T-helper 2 cell (primary cell): ENCODE results near the gene ACER3.
"Not testable (repeated sequence)": the region's sequence is repeated elsewhere in the genome, so short reads cannot be mapped to it uniquely, and the experiment has no call there.

ENCODE experiments used
- DNase-seq, 5 experiments: peaks; one replicate each; pipeline versions ENCODE4 v3.0.0 to v3.0.0-alpha.2; 2012 to 2022

Gene ACER3

DNA sequence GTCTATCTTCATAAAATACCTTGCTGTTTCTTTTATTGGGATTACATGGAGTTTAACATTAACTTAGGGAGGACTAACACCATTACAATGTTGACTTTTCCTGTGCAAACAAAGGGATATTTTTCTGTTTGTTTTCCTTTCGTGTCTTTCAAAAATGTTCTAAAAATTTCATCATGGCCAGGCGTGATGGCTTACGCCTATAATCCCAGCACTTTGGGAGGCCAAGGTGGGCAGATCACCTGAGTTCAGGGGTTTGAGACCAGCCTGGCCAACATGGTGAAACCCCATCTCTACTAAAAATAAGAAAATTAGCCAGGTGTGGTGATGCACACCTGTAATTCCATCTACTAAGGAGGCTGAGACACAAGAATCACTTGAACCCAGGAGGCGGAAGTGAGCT lies 200.5 kb downstream of the ACER3 start:
- not testable (repeated sequence) for DNase-seq

DNA sequence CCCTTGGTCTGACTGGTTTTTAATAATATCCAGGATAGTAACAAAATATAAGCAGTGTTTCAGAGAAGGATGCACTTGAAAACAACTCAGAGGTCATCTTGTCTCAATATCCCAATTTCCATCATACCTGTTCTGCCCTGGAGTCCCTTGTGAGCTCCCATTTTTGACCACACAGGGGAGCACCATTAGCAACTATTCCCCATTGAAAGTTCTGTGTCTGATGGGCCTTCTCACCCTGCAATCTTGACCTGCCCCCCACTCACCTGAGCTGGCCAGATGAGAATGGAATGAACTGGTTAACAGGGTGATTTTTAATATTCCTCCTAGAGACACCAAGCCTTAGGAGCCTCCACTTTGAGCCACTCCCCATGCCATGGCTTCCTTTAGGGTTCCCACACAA lies 202.2 kb downstream of the ACER3 start:
- DNase-seq: no peak

DNA sequence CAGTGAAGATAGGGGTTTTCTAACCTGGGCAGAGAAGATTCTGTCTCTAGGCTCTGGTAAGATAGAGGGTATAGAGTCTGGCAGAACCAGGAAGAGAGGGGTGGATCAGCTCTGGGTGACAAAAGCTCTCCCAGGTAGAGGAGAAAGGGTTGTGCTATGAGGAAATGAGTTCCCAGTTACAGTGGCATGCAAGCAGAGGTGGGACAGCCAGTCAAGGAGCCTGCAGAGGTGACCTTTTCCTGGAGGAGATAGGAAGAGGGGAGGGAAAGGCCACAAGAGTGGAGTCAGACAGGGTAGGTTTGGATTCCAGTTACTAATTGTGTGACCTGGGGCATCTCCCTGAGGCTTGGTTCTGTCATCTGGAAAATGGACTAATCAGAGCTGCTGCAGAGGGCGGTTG lies 202.7 kb downstream of the ACER3 start:
- no peak for DNase-seq

DNA sequence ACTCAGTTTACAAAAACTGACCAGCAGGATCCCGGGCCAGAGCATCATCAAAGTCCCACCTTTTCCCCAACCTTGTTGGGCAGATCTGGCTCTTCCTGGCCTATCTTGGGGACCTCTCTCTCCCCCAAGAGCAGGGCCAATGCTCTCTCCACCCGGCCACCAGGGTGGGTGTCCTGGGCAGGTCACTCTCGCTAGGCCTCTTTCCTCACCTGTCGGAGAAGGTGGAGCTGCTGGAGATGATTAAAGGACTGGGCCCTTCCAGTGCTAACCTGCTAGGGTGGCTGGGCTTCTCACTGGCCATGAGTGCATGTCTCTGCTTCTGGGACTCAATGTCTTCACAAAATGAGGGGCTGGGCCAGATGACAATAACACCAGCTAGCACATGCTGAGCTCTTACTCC lies 203.1 kb downstream of the ACER3 start:
- no peak for DNase-seq

DNA sequence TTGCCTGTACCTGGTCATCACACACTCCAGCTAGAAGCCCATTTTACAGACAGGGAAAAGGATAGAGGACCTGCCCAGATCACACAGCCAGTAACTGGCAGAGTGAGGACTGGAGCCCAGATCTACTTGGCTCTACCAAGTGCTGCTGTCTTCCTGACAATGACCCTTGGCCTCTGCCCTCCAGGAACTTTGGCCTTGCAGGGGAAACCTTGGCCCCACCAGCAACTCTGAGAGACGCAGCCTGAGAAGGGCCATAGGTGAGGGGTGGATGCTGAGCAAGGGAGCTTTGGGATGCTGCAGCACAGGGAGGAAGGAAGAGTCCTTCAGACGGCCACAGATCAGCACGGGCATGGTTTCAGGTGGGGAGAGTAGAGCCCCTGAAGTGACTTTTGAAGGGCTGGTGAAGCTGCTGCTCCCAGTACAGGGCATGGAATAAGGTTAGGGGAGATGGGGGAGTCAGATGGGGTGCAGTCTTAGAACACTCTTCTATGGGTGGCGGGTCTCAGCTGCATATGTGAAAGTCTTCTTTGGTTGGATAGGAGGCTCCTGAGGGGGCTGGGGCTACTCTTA lies 204.0 kb downstream of the ACER3 start:
- no peak for DNase-seq

DNA sequence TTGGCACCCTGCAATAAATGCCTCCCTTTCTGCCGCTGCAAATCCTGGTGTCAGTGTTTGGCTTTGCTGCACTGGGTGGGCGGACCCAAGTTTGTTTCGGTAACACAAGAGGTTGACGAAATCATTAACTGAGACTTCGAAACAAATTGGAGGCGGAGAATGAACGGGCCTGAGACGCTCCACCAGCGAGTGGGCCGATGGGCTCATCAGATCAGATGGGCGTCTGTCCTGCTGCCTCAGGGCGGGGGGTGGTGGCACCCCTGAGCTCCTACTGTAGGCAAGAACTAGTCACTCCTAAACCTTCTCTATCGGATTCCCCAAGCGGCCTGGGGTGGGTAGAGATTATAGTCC lies 205.1 kb downstream of the ACER3 start:
- no peak for DNase-seq

DNA sequence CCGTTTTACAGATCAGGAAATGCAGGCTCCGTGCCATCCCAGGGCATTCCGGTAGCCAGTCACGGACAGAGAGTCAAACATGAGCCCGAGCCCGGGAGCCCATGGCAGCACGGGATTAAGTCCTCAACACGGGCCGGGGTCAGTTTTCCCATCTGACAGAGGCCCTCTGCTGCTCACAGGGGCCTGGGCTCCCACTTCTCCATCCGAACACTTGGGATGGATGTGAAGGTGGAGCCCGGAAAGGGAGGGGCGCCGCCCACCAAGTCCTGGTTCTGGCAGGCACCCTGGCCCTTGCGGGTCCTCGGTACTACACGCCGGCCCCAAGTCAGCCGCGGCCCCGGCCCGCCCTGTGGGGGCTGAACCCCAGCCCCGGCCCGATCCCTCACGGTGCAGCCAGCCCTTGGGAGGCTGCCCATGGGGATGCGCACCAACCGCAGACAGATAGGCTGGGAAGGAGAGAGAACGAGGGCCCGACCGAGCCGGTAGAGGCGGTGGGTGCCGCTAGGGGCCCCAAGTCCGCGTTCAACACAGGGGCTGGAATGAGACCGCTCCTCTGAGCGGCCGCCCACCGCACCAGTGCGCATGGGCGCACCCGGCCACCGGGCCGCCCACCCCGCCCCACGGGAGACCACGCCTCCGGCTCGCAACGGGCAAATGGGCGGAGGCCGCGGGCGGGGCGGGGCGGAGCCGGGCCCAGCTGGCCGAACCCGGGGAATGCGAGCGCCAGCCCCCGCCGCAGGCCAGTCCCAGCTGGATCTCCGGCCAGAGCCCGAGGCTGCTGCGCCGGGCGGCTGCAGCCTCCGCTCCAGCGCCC lies 205.7 kb downstream of the ACER3 start, which contains the start of gene CAPN5:
CAPN5 (plus strand) TSS at position 743 of the 814 bp plus-strand sequence. CDS start 17,916 bp downstream, outside the sequence.
- DNase-seq: peak; percentile 74 to 85 (median 80)

DNA sequence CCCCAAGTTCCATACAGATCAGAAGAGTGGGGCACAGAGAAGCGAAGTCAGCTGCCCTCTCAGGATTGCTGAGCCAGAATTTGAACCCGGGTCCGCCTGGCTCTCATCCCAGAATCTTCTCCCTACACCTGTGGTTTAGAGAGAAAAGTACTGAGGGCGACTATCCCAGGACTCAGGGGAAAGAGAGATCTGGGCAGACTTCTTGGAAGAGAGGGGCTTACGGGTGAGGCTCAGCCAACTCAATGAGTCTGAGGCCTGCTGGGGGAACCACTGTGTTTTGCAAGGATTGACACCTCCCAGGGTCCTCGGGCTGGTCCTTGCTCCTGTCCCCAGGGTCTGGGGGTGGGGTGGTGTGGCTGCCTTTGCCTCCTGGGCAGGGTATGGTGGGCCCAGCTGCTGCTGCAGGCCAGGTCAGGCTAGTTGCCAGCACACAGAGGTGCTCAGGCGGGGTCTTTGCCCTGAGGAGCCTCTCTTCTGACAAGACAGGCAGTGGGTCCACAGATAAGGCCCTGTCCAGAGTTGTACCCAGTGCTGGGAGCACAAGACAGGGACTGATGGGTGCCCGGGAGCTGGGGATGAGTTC lies 207.2 kb downstream of the ACER3 start:
- DNase-seq: no peak

DNA sequence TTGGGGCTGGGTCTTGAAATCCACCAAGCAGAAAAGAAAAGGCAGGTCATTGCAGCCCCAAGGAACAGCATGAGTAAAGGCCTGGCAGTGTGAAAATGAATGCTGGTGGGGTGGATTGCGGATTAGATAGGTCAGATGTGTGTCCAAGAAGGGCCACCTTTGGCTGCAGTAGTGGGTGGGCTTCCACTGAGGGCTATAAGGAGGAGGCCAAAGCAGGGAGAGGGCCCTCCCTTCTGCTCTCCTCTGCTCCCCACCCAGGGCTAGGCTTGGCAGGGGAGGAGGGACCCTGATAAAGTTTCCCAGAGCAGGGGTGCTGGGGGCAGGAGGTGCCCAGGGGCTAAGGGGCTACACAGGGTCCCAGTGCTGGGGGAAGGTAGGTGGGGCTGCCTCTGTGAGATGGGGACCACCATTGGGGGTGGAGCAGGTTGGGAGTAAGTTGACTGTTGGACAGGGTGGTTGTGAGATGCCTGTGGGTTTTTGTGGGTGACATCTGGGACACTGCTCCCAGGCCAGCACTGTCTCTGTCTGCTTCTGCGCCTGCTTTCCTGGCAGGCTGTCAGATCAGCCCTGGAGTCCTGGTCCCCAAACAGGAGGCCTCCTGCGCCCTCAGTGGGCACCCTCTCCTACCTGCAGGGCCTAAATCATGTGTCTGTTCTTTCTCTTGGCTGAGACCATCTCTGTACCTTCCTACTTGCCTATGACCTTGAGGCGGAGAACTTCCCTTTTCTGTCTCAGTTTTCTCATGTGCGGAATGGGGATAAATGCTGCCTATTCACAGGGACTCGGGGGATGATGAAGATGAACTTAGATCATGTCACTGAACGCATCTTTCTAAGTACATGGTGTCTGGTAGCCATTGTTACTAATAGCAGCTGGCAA lies 208.0 kb downstream of the ACER3 start:
- DNase-seq: no peak

DNA sequence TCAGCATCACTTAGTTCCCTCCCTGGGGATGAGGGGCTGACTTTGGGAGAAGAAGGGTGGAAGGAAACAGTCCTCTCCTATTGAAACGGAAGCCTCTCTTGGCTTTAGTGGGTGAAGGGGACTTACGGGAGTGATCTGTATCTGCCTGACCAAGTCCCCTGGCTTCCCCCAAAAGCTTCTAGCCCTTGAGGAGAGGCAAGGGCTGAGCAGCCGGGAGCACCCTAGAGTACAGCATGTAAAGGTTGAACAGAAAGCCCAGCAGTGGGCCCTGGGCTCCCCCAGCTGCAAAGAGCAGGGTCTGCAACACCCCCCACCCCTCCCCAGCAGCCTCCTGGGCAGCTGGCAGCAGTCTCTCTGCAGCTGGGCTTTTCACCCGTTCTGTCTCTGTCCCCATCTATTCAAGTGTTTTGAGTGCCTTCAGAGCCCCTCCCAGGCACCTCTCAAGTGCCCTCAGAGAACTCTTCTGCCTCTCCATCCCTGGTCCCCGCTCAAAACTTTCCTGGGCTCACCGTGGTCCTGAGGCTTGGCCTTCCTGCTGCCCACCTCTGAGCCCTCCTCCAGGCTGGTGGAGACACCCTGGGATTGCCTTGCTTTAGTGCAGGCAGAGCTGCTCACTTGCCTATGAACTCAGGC lies 208.7 kb downstream of the ACER3 start:
- no peak for DNase-seq

DNA sequence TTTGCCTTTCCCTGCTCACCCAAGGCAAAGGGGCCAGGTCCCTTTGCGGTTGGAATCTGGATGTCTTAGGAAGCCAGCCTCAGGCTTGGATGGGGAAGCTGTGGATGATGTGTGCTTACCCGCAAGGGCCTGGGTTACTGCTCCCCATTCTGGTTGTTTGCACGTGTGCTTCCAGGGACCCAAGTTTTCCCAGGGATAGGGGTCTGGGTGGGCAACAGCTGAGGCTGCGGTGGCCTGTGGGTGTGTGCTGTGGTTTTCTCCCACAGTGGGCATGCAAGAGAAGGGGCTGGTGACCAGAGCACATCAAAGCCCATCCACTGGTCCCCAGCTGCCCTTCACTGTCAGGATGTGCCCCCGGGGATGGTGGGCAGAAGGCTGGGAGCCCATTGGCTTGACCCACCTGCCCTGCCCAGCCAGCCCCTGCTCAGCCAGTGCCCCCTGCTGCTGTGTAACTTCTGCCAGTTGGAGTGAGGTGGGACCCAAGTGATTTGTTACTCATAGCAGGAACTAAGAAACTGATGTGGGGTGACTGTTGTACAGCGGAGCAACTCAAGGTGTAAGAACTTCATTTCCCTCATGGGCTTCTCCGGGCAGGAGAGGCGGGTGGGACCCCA lies 209.4 kb downstream of the ACER3 start:
- no peak for DNase-seq

DNA sequence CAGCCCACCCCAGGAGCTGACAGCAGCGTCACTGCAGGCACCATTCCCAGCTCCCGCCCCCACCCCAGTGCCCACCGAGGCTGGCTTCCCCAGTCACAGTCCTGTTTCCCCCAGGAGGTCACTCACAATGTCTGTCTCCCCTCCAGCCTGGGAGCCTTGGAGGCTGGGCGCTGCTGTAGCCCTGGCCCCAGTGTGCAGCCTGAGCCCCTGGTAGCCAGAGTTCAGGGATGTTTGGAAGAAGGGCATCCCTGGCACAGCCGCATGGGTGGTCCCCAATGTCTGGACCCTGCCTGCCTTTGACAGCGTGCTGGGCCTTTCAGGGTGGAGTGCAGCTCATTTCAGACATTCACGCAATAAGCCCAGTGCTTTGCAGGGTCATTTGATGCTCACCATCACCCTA lies 210.4 kb downstream of the ACER3 start:
- DNase-seq: no peak

DNA sequence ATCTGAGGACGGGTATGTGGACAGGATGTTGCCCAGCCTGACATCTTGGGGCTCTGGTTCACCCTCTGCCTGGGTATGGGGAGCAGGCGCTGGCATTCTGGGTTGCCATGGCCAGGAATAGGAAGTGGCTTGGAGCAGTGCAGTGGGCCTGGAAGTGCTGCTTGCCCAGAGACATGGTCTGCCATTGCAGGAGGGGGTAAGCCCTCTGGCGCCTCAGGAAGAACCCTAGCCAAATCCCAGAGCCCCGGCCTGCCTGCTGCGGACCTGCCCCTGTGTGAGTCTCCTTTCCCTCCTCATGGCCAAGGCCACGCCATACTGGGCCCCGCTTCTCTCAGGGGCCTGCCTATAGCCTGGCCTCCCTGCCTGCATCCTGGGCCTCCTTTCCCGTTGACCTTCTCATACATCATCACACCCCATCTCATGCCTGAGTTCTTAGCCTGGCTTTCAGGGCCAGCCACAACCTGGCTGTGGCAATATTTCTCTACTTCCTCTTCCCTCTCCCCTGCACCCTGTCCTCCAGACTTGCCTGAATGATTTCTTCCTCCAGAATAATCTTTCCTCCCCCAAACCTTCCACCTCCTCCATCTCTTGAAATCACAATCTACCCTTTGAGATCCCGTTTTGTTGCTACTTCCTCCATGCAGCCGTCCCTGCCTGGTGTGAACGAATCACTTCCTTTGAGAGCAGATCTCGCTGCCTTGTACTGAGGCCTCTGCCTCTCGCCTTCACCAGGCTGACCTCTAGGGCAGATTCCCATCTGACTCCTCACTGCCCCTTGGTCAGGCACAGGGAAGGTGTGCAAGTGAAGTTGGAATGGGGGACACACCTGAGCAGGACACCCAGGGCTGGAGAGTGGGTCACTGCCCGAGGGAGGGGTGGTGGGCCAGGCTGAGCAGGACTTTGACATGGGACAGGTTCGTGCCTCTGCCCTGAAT lies 211.2 kb downstream of the ACER3 start:
- no peak for DNase-seq

DNA sequence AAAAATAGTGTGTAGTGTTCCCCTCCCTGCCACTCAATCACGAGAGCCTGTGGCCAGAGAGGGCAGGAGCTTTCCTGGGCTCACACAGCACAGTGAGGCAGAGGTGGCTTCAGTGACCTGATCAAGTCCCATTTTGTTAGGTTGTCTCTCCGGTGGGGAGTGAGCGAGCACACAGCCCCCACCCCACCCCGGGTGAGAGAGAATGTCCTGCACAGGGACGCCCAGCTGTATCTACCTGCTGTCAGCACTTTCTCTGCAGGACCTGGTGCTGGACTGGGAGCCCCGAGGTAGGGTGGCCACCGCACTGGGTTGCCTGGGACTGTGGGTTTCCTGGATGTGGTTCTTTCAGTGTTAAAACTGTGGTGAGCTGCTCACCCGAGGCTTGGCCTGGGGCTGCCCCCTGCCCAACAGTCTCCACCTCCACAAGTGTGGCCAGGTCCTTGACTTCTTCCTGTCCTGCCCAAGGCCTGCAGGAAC lies 212.2 kb downstream of the ACER3 start:
- peak in 1 of 5 experiments; percentile 17 for DNase-seq

DNA sequence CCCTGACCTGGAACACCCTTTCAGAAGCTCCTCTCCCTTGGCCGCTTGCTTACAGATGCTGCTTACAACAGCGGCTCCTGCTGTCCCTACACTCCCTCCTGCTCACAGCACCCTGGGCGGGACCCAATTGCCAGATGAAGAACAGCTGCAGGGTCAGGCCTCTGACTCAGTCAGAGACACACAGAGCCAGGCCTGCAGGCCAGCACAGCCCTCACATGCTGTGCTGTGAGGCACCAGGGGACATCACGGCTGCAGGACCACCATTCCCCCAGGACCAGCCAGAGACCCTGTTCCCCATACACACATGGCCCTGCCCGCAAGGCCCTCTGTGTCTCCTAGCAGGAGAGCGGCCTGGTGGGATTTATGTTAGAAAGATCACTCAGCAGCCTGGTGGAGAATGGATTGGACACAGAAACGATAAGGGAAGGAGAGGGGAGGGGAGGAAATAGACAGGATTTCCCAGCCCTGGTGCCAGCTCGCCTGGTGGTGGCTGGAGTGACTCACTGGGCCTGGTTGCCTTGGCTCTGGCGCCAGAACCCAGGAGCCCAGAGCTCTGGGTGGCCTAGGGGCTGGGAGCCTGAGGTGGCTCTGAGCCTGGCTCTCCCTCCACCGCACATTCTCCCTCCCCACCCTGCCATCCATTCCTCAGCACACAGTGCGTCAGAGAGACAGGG lies 212.7 kb downstream of the ACER3 start:
- no peak for DNase-seq

DNA sequence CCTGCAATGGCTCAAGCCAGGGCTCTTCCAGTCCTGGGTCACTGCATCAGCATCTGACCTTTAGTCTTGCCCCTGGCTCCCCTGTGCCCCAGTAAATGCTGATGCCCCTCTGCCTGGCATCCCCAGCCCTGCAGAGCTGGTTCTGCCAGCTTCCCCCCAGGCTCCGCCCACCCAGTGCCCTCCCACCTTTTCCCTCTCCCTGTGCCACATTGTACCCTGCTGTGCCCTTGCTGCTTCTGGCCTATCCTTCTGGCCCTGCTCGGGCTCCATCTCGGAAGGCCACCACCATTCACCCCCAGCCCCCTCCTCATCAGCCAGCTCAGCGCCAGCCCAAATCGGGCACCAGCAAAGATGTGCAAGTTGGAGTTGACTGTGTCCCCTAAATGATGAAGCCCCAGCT lies 213.5 kb downstream of the ACER3 start:
- no peak for DNase-seq

DNA sequence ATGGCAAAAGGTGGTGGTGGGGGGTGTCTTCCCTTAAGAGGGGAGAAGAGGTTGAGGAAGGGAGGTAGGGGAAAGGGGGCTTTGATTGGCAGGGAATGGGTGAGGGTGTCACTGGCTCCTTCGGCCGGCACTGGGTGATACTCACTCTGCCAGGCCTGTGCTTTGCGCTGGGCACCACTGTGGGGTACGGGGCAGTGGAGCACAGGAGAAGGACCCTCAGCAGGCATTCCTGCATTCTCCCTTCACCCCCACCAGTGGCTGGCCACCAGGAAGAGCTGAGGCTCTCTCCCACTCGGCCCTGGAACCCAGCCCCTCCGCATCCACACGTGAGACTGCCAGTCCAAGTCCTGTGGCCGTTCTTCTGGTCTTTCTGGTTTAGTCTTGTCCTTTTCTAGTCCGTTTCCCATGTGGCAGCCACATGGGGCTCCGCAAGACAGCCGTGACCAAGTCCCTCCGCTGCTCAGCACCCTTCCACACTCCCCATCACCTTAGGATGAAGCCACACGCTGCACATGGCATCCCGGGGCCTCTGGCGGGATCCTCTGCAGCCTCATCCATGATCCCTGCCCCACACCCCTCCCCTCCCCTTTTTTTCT lies 214.0 kb downstream of the ACER3 start:
- DNase-seq: no peak

DNA sequence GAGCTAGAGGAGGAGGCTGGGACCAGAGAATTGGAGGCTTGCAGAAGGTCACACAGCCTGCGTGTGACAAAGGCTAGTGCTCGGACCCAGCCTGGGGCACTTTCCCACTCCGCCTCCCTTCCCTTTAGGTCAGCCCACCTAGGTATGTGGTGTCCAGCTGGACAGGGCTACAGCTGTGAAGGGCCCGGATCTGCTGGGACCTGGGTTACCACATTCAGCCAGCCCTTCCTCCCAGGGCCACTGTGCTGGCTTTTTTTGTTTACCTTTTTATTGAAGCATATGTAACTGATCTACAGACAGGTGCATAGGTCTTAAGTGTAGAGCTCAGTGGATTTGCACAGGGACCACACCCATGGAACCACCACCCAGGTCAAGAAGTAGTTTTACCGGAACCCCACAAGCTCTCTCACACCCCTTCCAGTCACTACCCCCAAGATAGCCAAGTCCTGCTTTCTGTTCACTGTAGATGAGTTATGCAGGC lies 214.7 kb downstream of the ACER3 start:
- DNase-seq: no peak
